ENCODE results near the gene UCKL1.
"Not testable (repeated sequence)": the region's sequence is repeated elsewhere in the genome, so short reads cannot be mapped to it uniquely, and the experiment has no call there.

UCKL1 gene

GRCh38 chr20:63955827-63956663 lies at the start of gene UCKL1:
UCKL1 (minus strand) TSS chr20:63956416; CDS start chr20:63956372, 44 bp downstream.
- DNase-seq (ENCODE audit: low spot score): peak; percentile 92

- DNase-seq (ENCODE audit: low spot score): no peak
These were observed 49.2 kb upstream of the UCKL1 start for GRCh38 chr20:64005394-64005793.

- peak; percentile 54 for DNase-seq (ENCODE audit: low spot score)
These were observed 47.9 kb upstream of the UCKL1 start for GRCh38 chr20:64003960-64004725.

- peak; percentile 76 for DNase-seq (ENCODE audit: low spot score)
These were observed 45.4 kb upstream of the UCKL1 start for GRCh38 chr20:64001607-64002011.

GRCh38 chr20:64000906-64001305 lies 44.7 kb upstream of the UCKL1 start:
- DNase-seq (ENCODE audit: low spot score): no peak

GRCh38 chr20:63982937-63983336 lies 26.7 kb upstream of the UCKL1 start:
- no peak for DNase-seq (ENCODE audit: low spot score)

- peak; percentile 99 for DNase-seq (ENCODE audit: low spot score)
These were observed 24.9 kb upstream of the UCKL1 start, which contains the start of gene PRPF6 for GRCh38 chr20:63980806-63981728. PRPF6 (plus strand) TSS chr20:63981132; CDS start chr20:63981246, 114 bp downstream.

- DNase-seq (ENCODE audit: low spot score): no peak
These were observed 24.1 kb upstream of the UCKL1 start for GRCh38 chr20:63980317-63980805.

GRCh38 chr20:63979557-63980316 lies 23.5 kb upstream of the UCKL1 start, which contains the start of gene SAMD10:
SAMD10 (minus strand) TSS chr20:63979642; CDS start chr20:63979467, 175 bp downstream.
- peak; percentile 64 for DNase-seq (ENCODE audit: low spot score)

GRCh38 chr20:63979229-63979556 lies 23.0 kb upstream of the UCKL1 start:
- no peak for DNase-seq (ENCODE audit: low spot score)

GRCh38 chr20:63978319-63979228 lies 22.4 kb upstream of the UCKL1 start:
- DNase-seq (ENCODE audit: low spot score): peak; percentile 88

GRCh38 chr20:63977739-63978276 lies 21.6 kb upstream of the UCKL1 start:
- DNase-seq (ENCODE audit: low spot score): peak; percentile 73

GRCh38 chr20:63976980-63977738 lies 20.9 kb upstream of the UCKL1 start:
- DNase-seq (ENCODE audit: low spot score): no peak

GRCh38 chr20:63976511-63976910 lies 20.3 kb upstream of the UCKL1 start:
- not testable (repeated sequence) for DNase-seq (ENCODE audit: low spot score)

- no peak for DNase-seq (ENCODE audit: low spot score)
These were observed 18.4 kb upstream of the UCKL1 start for GRCh38 chr20:63974402-63975200.

- peak; percentile 86 for DNase-seq (ENCODE audit: low spot score)
These were observed 17.6 kb upstream of the UCKL1 start for GRCh38 chr20:63973636-63974401.

- no peak for DNase-seq (ENCODE audit: low spot score)
These were observed 16.9 kb upstream of the UCKL1 start for GRCh38 chr20:63973160-63973479.
